Suprapubic skin (tissue), 4 donors: ENCODE measurements around the gene GRK5. TPM values are rescaled to one million over a fixed set of nuclear protein-coding genes. Genes with fewer than 3 reads are reported as not detected.
"Not testable (repeated sequence)": the region's sequence is repeated elsewhere in the genome, so short reads cannot be mapped to it uniquely, and the experiment has no call there.

ENCODE experiments used
- DNase-seq, 2 donors: peaks; one replicate each; pipeline ENCODE4 v3.0.0-alpha.2; 2019; ENCODE audit warnings: low spot score in 2 of 2
- H3K27ac ChIP-seq: fragments of 200-600 bp; sonication (generic); one replicate; pipeline ENCODE4 v1.5.1; 2019
- H3K27me3 ChIP-seq: fragments of 200-600 bp; sonication (generic); one replicate; pipeline ENCODE4 v1.5.1; 2019
- H3K36me3 ChIP-seq: fragments of 200-600 bp; sonication (generic); one replicate; pipeline ENCODE4 v1.5.1; 2019
- H3K4me1 ChIP-seq: fragments of 200-600 bp; sonication (generic); one replicate; pipeline ENCODE4 v1.5.1; 2019
- H3K4me3 ChIP-seq: fragments of 200-600 bp; sonication (generic); one replicate; pipeline ENCODE4 v1.5.1; 2019; ENCODE audit warnings: mild to moderate bottlenecking
- H3K9me3 ChIP-seq: fragments of 200-600 bp; sonication (generic); one replicate; pipeline ENCODE4 v1.5.1; 2019
- CTCF ChIP-seq, 2 donors: fragments of 200-600 bp in 1 of 2; fragments of 450-650 bp in 1 of 2; sonication (generic) in 1 of 2; IDR thresholded peaks; one replicate each; pipeline ENCODE4 v1.5.1; 2016 to 2019; ENCODE audit warnings: antibody characterized with exemption in 2 of 2, mild to moderate bottlenecking in 1 of 2, moderate library complexity in 1 of 2
- EP300 ChIP-seq: sonication (generic); formaldehyde crosslinking; IDR thresholded peaks from one replicate; pipeline ENCODE4 v1.6.1; 2017; ENCODE audit warnings: antibody characterized with exemption
- POLR2A ChIP-seq, 2 donors: fragments of 450-650 bp; IDR thresholded peaks; one replicate each; pipeline ENCODE4 v1.6.1; 2017; ENCODE audit warnings: antibody characterized with exemption in 2 of 2, mild to moderate bottlenecking in 2 of 2, moderate library complexity in 2 of 2
- POLR2AphosphoS5 ChIP-seq, 3 donors: sonication (generic); formaldehyde crosslinking; IDR thresholded peaks; one replicate each; pipeline ENCODE4 v1.6.1; 2017; ENCODE audit warnings: antibody characterized with exemption in 3 of 3
- WGBS: methylation state at CpG from one replicate; pipeline ENCODE4 v1.1.5; 2018; 5-methylcytosine and 5-hydroxymethylcytosine counted together
- total RNA-seq, 4 donors: library from RNA; depleted of rRNA; stranded (reverse); fragments of >200 nt; gene quantifications; one replicate each; pipeline ENCODE4 v1.1.0, GENCODE V29; 2016

GRK5 gene
- total RNA-seq, 4 donors from 2014 or later = 4.8 to 9.0 (median 6.7) TPM

GRCh38 chr10:119233123-119233820 is 25.9 kb downstream of the GRK5 start:
- Histone ChIP-seq H3K36me3 (no peaks in the 10 kb centered on the region), H3K27me3 (no peaks in the 10 kb centered on the region), H3K4me3 (no peak overlapping the region), H3K27ac (no peak overlapping the region), H3K9me3 (no peaks in the 10 kb centered on the region), H3K4me1 (peaks cover 11% of the 10 kb centered on the region)
- 78% methylated on average over 5 of the region's 5 CpGs for WGBS
- no peak for DNase-seq
- no peak for TF ChIP-seq CTCF (IDR thresholded peaks at IDR 0.05)
- no peak for TF ChIP-seq POLR2A (IDR thresholded peaks at IDR 0.05)
- no peak for TF ChIP-seq POLR2AphosphoS5 (IDR thresholded peaks at IDR 0.05)
- no peak for TF ChIP-seq EP300

GRCh38 chr10:119233821-119234220 is 26.4 kb downstream of the GRK5 start:
- WGBS = 64% methylated on average over 3 of the region's 3 CpGs
- H3K27me3 ChIP-seq = no peaks in the 10 kb centered on the region
- no peaks in the 10 kb centered on the region for H3K9me3 ChIP-seq
- TF ChIP-seq POLR2A (IDR thresholded peaks at IDR 0.05) = no peak
- TF ChIP-seq CTCF (IDR thresholded peaks at IDR 0.05) = no peak
- TF ChIP-seq EP300 = no peak
- no peak for TF ChIP-seq POLR2AphosphoS5 (IDR thresholded peaks at IDR 0.05)
- no peaks in the 10 kb centered on the region for H3K36me3 ChIP-seq
- no peak overlapping the region for H3K27ac ChIP-seq
- no peak overlapping the region for H3K4me3 ChIP-seq
- DNase-seq = no peak
- H3K4me1 ChIP-seq = peaks cover 11% of the 10 kb centered on the region

- Histone ChIP-seq H3K4me3 (no peak overlapping the region), H3K36me3 (no peaks in the 10 kb centered on the region), H3K4me1 (peaks cover 11% of the 10 kb centered on the region), H3K9me3 (no peaks in the 10 kb centered on the region), H3K27me3 (no peaks in the 10 kb centered on the region), H3K27ac (no peak overlapping the region)
- no peak for DNase-seq
- no peak for TF ChIP-seq POLR2A (IDR thresholded peaks at IDR 0.05)
- no peak for TF ChIP-seq EP300
- no peak for TF ChIP-seq CTCF (IDR thresholded peaks at IDR 0.05)
- no peak for TF ChIP-seq POLR2AphosphoS5 (IDR thresholded peaks at IDR 0.05)
- WGBS = 22% methylated on average over 3 of the region's 3 CpGs
Measured at GRCh38 chr10:119235356-119235755, 28.0 kb downstream of the GRK5 start.

- Histone ChIP-seq H3K36me3 (no peaks in the 10 kb centered on the region), H3K4me1 (peaks cover 11% of the 10 kb centered on the region), H3K4me3 (no peak overlapping the region), H3K9me3 (no peaks in the 10 kb centered on the region), H3K27me3 (no peaks in the 10 kb centered on the region), H3K27ac (no peak overlapping the region)
- 65% methylated on average over 6 of the region's 8 CpGs for WGBS
- DNase-seq = no peak
- TF ChIP-seq CTCF (IDR thresholded peaks at IDR 0.05) (no peak), EP300 (no peak), POLR2AphosphoS5 (IDR thresholded peaks at IDR 0.05) (no peak), POLR2A (IDR thresholded peaks at IDR 0.05) (no peak)
Measured at GRCh38 chr10:119237722-119238436, 30.5 kb downstream of the GRK5 start.

GRCh38 chr10:119238577-119238976 is 31.2 kb downstream of the GRK5 start:
- no peak overlapping the region for H3K27ac ChIP-seq
- H3K36me3 ChIP-seq = no peaks in the 10 kb centered on the region
- peaks cover 11% of the 10 kb centered on the region for H3K4me1 ChIP-seq
- no peak for DNase-seq
- no peak for TF ChIP-seq CTCF (IDR thresholded peaks at IDR 0.05)
- no peak for TF ChIP-seq EP300
- no peak for TF ChIP-seq POLR2AphosphoS5 (IDR thresholded peaks at IDR 0.05)
- TF ChIP-seq POLR2A (IDR thresholded peaks at IDR 0.05) = no peak
- no peak overlapping the region for H3K4me3 ChIP-seq
- no peaks in the 10 kb centered on the region for H3K27me3 ChIP-seq
- WGBS = 83% methylated on average over 8 of the region's 8 CpGs
- no peaks in the 10 kb centered on the region for H3K9me3 ChIP-seq

- not testable (repeated sequence) for DNase-seq, H3K9me3 ChIP-seq, H3K4me3 ChIP-seq, H3K36me3 ChIP-seq, H3K27me3 ChIP-seq, H3K27ac ChIP-seq
- WGBS = 89% methylated on average over 6 of the region's 6 CpGs
- H3K4me1 ChIP-seq = peaks cover 11% of the 10 kb centered on the region
Measured at GRCh38 chr10:119239015-119239414, 31.6 kb downstream of the GRK5 start.

GRCh38 chr10:119239630-119240029 is 32.3 kb downstream of the GRK5 start:
- not testable (repeated sequence) for H3K36me3 ChIP-seq, H3K27me3 ChIP-seq, DNase-seq, H3K4me3 ChIP-seq, H3K27ac ChIP-seq, H3K9me3 ChIP-seq
- H3K4me1 ChIP-seq = peaks cover 11% of the 10 kb centered on the region
- 90% methylated on average over 4 of the region's 4 CpGs for WGBS
